ENCODE measurements around the gene HS3ST2. TPM values are rescaled to one million over a fixed set of nuclear protein-coding genes. Genes with fewer than 3 reads are reported as not detected.
"Not testable (repeated sequence)": the region's sequence is repeated elsewhere in the genome, so short reads cannot be mapped to it uniquely, and the experiment has no call there.

Gene HS3ST2
- total RNA-seq, 2 experiments from 2014 or later = not detected

DNA sequence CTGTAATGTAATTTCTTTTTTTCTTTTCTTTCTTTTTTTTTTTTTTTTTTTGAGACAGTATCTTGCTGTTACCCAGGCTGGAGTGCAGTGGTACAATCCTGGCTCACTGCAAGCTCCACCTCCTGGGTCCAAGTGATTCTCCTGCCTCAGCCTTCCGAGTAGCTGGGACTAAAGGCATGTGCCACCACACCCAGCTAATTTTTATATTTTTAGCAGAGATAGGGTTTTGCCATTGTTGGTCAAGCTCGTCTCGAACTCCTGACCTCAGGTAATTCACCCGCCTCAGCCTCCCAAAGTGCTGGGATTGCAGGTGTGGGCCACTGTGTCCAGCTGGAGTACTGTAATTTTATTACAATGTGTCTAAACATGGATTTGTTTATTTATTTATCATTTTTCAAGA is 28.1 kb downstream of the HS3ST2 start:
- H3K9me3 Mint-ChIP-seq (ENCODE audit: low read depth); H3K4me3 Mint-ChIP-seq; DNase-seq; ATAC-seq; H3K4me1 Mint-ChIP-seq; H3K27ac Mint-ChIP-seq; CTCF ChIA-PET; H3K36me3 Mint-ChIP-seq: not testable (repeated sequence)
- H3K27me3 Mint-ChIP-seq = peaks cover 21% of the 10 kb centered on the region

DNA sequence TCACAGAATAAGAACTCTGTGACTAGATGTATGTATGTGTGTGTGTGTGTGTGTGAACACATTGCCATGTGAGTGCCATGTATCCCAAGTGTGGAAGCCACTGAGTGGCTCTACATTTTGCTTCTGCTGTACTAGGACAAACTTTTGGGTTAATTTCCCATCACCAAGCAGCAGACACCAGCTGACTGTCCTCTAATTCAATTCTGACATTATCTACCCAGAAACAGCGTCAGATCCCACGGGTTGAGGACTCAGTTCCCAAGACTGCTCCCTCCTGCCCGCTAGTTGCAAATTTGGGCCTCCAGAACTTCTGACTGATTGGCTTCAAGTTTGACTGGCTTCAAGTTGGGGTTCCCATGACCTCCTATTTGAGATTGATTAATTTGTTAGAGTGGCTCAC is 29.2 kb downstream of the HS3ST2 start:
- CTCF ChIA-PET = no interaction called here
- ATAC-seq = no peak
- Mint-ChIP-seq H3K9me3 (ENCODE audit: low read depth) (no peaks in the 10 kb centered on the region), H3K27me3 (peaks cover 23% of the 10 kb centered on the region), H3K36me3 (no peaks in the 10 kb centered on the region), H3K4me3 (no peak overlapping the region), H3K27ac (no peak overlapping the region), H3K4me1 (peaks cover 7% of the 10 kb centered on the region)
- no peak for DNase-seq

DNA sequence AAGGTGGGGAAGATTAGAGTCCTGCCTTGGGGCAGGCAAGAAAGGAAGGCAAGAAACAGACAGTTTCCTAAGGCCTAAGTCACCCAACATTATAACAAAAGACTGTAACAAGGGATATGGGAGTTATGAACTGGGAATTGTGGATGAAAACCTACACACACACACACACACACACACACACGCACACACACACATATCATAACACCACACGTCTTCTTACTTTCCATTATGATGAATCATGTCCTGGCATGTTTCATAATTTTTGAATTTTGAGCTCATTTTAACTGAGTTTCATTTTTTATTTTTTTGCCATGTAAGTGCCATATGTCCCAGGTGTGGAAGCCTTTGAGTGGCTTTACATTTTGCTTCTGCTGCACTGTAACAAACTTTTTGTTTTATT is 29.9 kb downstream of the HS3ST2 start:
- ATAC-seq (no peak), DNase-seq (no peak)
- Mint-ChIP-seq H3K4me1 (peaks cover 7% of the 10 kb centered on the region), H3K27me3 (peaks cover 21% of the 10 kb centered on the region), H3K9me3 (ENCODE audit: low read depth) (no peaks in the 10 kb centered on the region), H3K4me3 (no peak overlapping the region), H3K36me3 (no peaks in the 10 kb centered on the region), H3K27ac (no peak overlapping the region)
- CTCF ChIA-PET = no interaction called here

DNA sequence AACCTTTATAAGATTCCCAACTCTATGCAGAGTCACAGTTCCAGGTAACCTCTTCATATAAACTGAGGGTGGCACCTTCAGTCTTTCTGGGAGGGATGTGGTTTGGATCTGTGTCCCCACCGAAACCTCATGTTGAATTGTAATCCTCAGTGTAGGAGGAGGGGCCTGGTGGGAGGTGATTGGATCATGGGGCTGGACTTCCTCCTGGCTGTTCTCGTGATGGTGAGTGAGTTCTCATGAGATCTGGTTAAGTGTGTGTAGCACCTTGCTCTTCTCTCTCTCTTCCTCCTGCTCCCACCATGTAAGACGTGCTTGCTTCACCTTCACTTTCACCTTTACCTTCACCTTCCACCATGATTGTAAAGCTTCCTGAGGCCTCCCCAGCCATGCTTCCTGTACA is 30.5 kb downstream of the HS3ST2 start:
- Mint-ChIP-seq H3K36me3 (no peaks in the 10 kb centered on the region), H3K9me3 (ENCODE audit: low read depth) (no peaks in the 10 kb centered on the region), H3K4me3 (no peak overlapping the region), H3K4me1 (peaks cover 7% of the 10 kb centered on the region), H3K27ac (no peak overlapping the region), H3K27me3 (peaks cover 24% of the 10 kb centered on the region)
- no peak for ATAC-seq
- CTCF ChIA-PET = no interaction called here
- DNase-seq = no peak

DNA sequence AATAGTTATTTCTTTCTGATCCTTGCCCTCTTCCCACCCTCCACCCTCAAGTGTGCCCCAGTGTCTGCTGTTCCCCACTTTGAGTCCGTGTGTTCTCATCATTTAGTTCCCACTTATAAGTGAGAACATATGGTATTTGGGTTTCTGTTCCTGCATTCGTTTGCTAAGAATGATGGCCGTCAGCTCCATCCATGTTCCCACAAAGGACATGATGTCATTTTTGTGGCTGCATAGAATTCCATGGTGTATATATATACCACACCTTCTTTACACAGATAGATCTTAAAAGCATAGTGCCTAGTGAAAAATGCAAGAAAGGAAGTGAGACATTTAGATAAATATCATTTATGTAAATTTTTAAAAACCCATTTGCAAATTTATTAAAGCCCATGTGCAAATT is 33.1 kb downstream of the HS3ST2 start:
- Mint-ChIP-seq H3K4me3 (no peak overlapping the region), H3K4me1 (peaks cover 7% of the 10 kb centered on the region), H3K9me3 (ENCODE audit: low read depth) (no peaks in the 10 kb centered on the region), H3K27me3 (peaks cover 22% of the 10 kb centered on the region), H3K27ac (no peak overlapping the region), H3K36me3 (no peaks in the 10 kb centered on the region)
- CTCF ChIA-PET = no interaction called here
- no peak for ATAC-seq
- no peak for DNase-seq

DNA sequence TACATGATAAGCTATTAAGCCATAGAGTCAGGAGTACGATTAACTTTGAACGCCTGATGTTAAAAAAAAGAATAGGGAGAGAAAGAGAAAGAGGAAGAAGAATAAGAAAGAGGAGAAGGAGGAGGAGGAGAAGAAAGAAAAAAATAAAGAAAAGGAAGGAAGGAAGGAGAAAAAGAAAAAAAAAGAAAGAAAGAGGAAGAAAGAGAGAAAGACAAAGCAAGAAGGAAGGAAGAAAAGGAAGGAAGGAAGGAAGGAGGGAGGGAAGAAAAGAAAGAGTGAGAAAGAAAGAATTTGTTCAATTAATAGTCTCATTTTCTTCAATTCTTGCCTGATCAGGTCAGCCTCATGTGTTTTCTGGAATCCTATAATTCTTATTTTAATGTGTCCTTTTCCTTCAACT is 33.7 kb downstream of the HS3ST2 start:
- Mint-ChIP-seq H3K27ac (peak overlapping the region; percentile 37), H3K27me3 (peaks cover 19% of the 10 kb centered on the region), H3K4me3 (no peak overlapping the region), H3K9me3 (ENCODE audit: low read depth) (no peaks in the 10 kb centered on the region), H3K36me3 (no peaks in the 10 kb centered on the region), H3K4me1 (peaks cover 7% of the 10 kb centered on the region)
- DNase-seq = no peak
- no peak for ATAC-seq
- CTCF ChIA-PET = no interaction called here

DNA sequence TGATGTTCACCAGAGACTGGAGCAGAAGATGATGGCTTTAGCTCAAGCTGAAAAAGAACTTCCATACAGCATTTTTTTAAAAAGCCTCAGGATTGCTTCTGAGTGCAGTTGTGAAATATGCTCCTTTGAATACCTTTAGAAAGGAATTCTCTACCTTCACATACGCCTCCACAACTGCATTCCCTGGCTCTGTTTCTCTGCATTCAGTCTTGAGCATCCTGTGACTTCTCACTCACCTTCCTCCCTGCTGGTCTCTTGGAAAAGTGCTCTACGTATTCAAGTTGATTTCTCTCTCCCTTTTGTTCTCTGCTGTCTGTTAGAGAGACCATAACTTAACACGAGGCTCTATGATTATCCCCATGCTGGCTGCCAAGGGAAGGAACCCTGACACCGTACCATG is 34.5 kb downstream of the HS3ST2 start:
- ATAC-seq (no peak), DNase-seq (no peak)
- CTCF ChIA-PET = no interaction called here
- H3K27me3 Mint-ChIP-seq = peaks cover 21% of the 10 kb centered on the region
- no peaks in the 10 kb centered on the region for H3K36me3 Mint-ChIP-seq
- H3K4me3 Mint-ChIP-seq = no peak overlapping the region
- no peaks in the 10 kb centered on the region for H3K9me3 Mint-ChIP-seq (ENCODE audit: low read depth)
- H3K4me1 Mint-ChIP-seq = peaks cover 7% of the 10 kb centered on the region
- H3K27ac Mint-ChIP-seq = no peak overlapping the region

DNA sequence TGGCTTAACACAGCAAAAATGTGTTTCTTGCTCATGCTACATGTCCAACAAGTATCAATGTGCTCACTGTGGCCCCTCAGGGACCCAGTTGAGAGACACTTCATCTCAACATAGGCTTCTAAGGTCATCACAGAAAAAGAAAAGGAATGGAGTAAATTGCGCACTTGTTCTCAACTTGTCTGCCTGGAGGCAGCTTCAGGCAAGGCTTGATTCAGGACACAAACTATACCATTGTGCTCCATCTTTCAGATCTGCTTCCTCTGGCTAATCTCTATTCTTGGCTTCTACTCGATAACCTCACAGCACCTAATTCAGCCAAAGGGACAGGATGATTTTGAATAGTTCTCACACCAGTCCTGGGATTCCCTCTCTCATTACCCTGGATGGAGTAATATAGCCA is 35.6 kb downstream of the HS3ST2 start:
- H3K27me3 Mint-ChIP-seq = peaks cover 23% of the 10 kb centered on the region
- ATAC-seq = no peak
- no peaks in the 10 kb centered on the region for H3K9me3 Mint-ChIP-seq (ENCODE audit: low read depth)

DNA sequence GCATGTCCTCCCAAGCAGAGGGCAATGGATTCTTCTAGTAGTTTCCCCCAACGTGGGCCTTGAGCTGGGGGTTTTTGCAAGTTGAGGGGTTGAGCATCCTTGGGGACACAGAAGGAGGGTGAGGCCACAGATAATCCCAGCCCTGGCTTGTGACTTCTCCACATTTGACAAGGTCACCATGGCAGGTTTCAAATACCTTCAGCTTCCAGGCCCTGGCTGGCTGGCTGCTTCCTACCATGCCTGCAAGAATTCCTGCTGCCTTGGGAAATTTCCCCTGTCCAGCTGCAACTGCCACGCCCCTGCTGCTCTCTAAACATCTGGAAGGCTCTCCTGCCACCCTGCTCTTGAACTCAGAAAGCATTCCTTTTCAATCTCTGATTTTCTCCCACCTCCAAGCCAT is 41.3 kb downstream of the HS3ST2 start:
- H3K27ac Mint-ChIP-seq = no peak overlapping the region
- no peak for ATAC-seq
- no peak overlapping the region for H3K4me3 Mint-ChIP-seq
- no peaks in the 10 kb centered on the region for H3K36me3 Mint-ChIP-seq
- CTCF ChIA-PET = no interaction called here
- H3K27me3 Mint-ChIP-seq = peaks cover 14% of the 10 kb centered on the region
- no peaks in the 10 kb centered on the region for H3K9me3 Mint-ChIP-seq (ENCODE audit: low read depth)
- no peaks in the 10 kb centered on the region for H3K4me1 Mint-ChIP-seq
- no peak for DNase-seq

More for the DNA sequence above, 35.6 kb downstream of the HS3ST2 start:
- peaks cover 3% of the 10 kb centered on the region for H3K4me1 Mint-ChIP-seq
- DNase-seq = no peak
- no peak overlapping the region for H3K4me3 Mint-ChIP-seq
- H3K36me3 Mint-ChIP-seq = no peaks in the 10 kb centered on the region
- CTCF ChIA-PET = no interaction called here
- H3K27ac Mint-ChIP-seq = no peak overlapping the region

DNA sequence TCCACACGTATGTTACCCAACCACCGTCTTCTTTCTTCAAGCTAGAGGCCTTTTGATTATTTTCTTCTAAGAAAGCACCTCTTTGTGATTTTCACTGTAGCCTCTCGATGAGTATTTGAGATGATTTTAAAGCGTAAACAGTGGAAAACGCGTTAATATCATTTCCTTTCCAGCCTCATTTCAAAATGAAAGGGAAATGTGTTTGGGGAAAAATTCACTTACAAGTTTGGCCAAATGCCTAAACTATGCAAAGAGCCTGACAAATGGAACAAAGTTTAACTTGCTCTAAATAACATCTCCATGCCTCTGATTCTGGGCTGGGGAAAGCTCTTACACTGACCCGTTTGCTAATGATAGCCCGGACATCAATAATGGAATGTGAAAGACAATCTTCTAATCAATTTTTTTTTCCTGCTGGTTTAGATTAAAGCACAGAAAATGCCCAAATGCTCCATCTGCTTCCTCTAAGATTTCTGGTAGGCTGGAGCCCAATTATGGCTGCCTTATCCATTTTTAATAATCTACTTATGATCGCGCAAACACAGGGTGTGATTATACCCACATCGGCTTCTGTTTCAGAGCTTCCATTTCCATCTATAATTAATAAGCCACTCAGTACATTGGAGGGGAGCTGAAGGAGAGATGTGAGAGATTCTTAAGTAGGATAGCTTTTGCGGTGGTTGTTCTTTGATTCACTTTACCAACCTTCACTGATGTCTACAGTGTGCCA is 43.5 kb downstream of the HS3ST2 start:
- no peak overlapping the region for H3K27ac Mint-ChIP-seq
- H3K36me3 Mint-ChIP-seq = no peaks in the 10 kb centered on the region
- no peak for ATAC-seq
- CTCF ChIA-PET = no interaction called here
- no peak overlapping the region for H3K4me3 Mint-ChIP-seq
- peaks cover 14% of the 10 kb centered on the region for H3K27me3 Mint-ChIP-seq
- H3K9me3 Mint-ChIP-seq (ENCODE audit: low read depth) = no peaks in the 10 kb centered on the region
- DNase-seq = no peak
- no peaks in the 10 kb centered on the region for H3K4me1 Mint-ChIP-seq

DNA sequence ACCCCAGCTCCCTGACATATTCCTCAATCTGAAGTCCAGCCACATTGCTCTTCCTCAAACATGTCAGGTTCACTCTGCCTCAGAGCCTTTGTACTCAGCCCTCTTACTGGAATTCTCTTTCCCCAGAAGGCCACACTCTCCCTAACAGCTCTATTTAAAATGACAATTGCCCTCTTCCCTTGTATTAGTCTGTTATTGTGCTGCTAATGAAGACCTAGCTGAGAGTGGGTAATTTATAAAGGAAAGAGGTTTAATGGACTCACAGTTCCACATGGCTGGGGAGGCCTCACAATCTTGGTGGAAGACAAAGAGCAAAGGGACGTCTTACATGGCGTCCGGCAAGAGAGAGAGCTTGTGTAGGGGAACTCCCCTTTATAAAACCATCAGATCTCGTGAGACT is 46.0 kb downstream of the HS3ST2 start:
- peaks cover 5% of the 10 kb centered on the region for H3K27me3 Mint-ChIP-seq
- no peak for ATAC-seq
- H3K4me3 Mint-ChIP-seq = no peak overlapping the region
- H3K9me3 Mint-ChIP-seq (ENCODE audit: low read depth) = no peaks in the 10 kb centered on the region
- no peak for DNase-seq
- H3K4me1 Mint-ChIP-seq = no peaks in the 10 kb centered on the region
- no peak overlapping the region for H3K27ac Mint-ChIP-seq
- H3K36me3 Mint-ChIP-seq = no peaks in the 10 kb centered on the region
- CTCF ChIA-PET = no interaction called here

DNA sequence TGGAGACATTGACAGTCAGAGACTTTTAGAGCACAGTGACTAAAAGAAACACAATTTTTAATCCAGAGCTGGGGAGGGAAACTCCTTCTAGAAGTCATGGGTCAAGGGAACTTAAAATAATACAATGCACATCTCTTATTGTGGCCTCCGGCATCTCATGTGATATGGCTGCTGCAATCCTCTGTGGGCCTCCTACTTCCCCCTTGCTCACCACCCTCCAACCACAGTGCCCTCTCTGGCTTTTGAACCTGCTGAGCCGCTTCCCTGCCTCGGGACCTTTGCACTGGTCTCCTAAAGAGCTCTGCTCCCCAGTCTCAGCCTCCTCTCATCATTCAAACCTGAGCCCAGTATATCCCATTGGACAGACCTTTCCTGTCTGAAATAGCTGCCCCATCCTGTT is 47.6 kb downstream of the HS3ST2 start:
- no peaks in the 10 kb centered on the region for H3K9me3 Mint-ChIP-seq (ENCODE audit: low read depth)

DNA sequence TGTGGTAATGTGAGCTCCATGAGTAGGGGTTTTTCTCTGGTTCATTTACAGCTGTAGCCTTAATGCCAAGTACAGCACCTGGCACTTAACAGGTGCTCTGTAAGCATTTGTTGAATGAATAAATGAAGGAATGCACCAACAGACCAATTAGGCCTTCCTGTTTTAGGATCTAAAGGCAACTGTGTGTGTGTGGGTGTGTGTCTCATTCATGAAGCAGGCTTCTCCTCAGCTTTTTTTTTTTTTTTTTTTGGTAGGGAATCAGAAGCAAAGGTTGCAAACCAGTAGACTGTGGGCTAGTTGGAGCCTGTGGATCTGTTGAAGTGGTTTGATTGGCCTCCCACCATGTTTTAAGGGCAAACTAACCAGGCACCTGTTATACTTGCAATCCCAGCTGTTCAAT is 48.1 kb downstream of the HS3ST2 start:
- Mint-ChIP-seq H3K4me3 (no peak overlapping the region), H3K27ac (no peak overlapping the region), H3K27me3 (peaks cover 12% of the 10 kb centered on the region), H3K36me3 (no peaks in the 10 kb centered on the region), H3K4me1 (no peaks in the 10 kb centered on the region), H3K9me3 (ENCODE audit: low read depth) (no peaks in the 10 kb centered on the region)
- CTCF ChIA-PET = interaction anchor here (0.8 kb wide), 1 partner anchor 28 kb away, joined by 6 read pairs; no protein-coding TSS in a partner anchor
- ATAC-seq = no peak
- no peak for DNase-seq

More for the DNA sequence above, 47.6 kb downstream of the HS3ST2 start:
- no peak for DNase-seq
- CTCF ChIA-PET = no interaction called here
- peaks cover 11% of the 10 kb centered on the region for H3K27me3 Mint-ChIP-seq
- no peaks in the 10 kb centered on the region for H3K4me1 Mint-ChIP-seq
- H3K4me3 Mint-ChIP-seq = no peak overlapping the region
- no peak for ATAC-seq
- H3K27ac Mint-ChIP-seq = no peak overlapping the region
- H3K36me3 Mint-ChIP-seq = no peaks in the 10 kb centered on the region

DNA sequence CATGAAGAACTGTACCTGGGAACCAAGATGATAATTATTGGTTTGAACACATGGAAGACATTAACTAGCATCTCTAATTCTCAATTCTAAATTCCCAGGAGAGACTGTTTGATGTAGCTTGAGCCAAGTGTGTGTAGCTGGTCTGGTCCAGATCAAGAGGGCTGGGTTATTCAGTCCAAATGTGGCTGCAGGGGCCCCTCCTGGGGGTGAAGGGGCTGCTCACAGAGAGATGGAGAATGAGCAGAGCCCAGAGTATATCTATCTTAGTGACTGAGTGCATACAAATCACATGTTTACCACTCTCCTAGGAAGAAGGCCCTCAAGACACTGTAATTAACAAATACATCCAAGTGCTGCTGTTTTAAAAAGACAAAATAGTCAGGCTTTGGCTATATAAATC is 50.4 kb downstream of the HS3ST2 start:
- ATAC-seq = no peak
- no peaks in the 10 kb centered on the region for H3K36me3 Mint-ChIP-seq
- H3K4me3 Mint-ChIP-seq = no peak overlapping the region
- CTCF ChIA-PET = no interaction called here
- H3K9me3 Mint-ChIP-seq (ENCODE audit: low read depth) = no peaks in the 10 kb centered on the region
- H3K4me1 Mint-ChIP-seq = no peaks in the 10 kb centered on the region
- H3K27me3 Mint-ChIP-seq = peaks cover 10% of the 10 kb centered on the region
- DNase-seq = no peak
- H3K27ac Mint-ChIP-seq = no peak overlapping the region
